Neural cell (in vitro differentiated cells): ENCODE measurements around the gene CYB5R3. TPM values are rescaled to one million over a fixed set of nuclear protein-coding genes. Genes with fewer than 3 reads are reported as not detected.

Experiments
- H2AFZ ChIP-seq: fragments of 200-600, 300-800 bp; sonication (generic), shearing (Covaris generic); 2 replicates; pipeline ENCODE4 v1.6.0; 2014; ENCODE audit warnings: low read depth, mild to moderate bottlenecking, antibody characterized with exemption, low read length, moderate library complexity
- H3F3A ChIP-seq: fragments of 200-600 bp; shearing (Covaris generic); 2 replicates; pipeline ENCODE4 v1.6.1; 2016; ENCODE audit warnings: mild to moderate bottlenecking, moderate library complexity, mixed read lengths, antibody characterized with exemption, low read length; ENCODE audit not compliant: insufficient read depth, poor library complexity, severe bottlenecking
- H3K27ac ChIP-seq: fragments of 200-600, 300-800 bp; sonication (generic), shearing (Covaris generic); 2 replicates; pipeline ENCODE4 v1.5.1; 2014; ENCODE audit warnings: mild to moderate bottlenecking, low read length, moderate library complexity
- H3K27me3 ChIP-seq: fragments of 300-800, 200-600 bp; sonication (generic), shearing (Covaris generic); 2 replicates; pipeline ENCODE4 v1.6.0; 2014; ENCODE audit warnings: mild to moderate bottlenecking, low read depth, low read length, moderate library complexity; ENCODE audit not compliant: insufficient read depth
- H3K36me3 ChIP-seq: fragments of 300-800, 200-600 bp; sonication (generic), shearing (Covaris generic); 2 replicates; pipeline ENCODE4 v1.5.1; 2014; ENCODE audit warnings: mild to moderate bottlenecking, antibody characterized with exemption, low read length, moderate library complexity; ENCODE audit not compliant: insufficient read depth
- H3K4me2 ChIP-seq: fragments of 300-800, 200-600 bp; sonication (generic), shearing (Covaris generic); 2 replicates; pipeline ENCODE4 v1.6.0; 2014; ENCODE audit warnings: mild to moderate bottlenecking, low read length
- H3K4me3 ChIP-seq: fragments of 300-800, 200-600 bp; sonication (generic), shearing (Covaris generic); 2 replicates; pipeline ENCODE4 v1.5.1; 2014; ENCODE audit warnings: mild to moderate bottlenecking, low read length, moderate library complexity
- H3K79me2 ChIP-seq: fragments of 200-600 bp; shearing (Covaris generic); replicated peaks from 2 replicates; pipeline ENCODE4 v1.6.0; 2014; ENCODE audit warnings: mild to moderate bottlenecking, low read length, moderate library complexity; ENCODE audit not compliant: insufficient read depth
- H3K9ac ChIP-seq: fragments of 300-800, 200-600 bp; sonication (generic), shearing (Covaris generic); 2 replicates; pipeline ENCODE4 v1.6.1; 2016; ENCODE audit warnings: mild to moderate bottlenecking, low read length, mixed read lengths
- H3K9me2 ChIP-seq: fragments of 200-600 bp; shearing (Covaris generic); 2 replicates; pipeline ENCODE4 v1.6.1; 2016; ENCODE audit warnings: mild to moderate bottlenecking, low read length, mixed read lengths; ENCODE audit not compliant: insufficient read depth
- H3K9me3 ChIP-seq: fragments of 200-600, 300-800 bp; sonication (generic), shearing (Covaris generic); 2 replicates; pipeline ENCODE4 v1.6.1; 2016; ENCODE audit warnings: mild to moderate bottlenecking, mixed run types, low read length, moderate library complexity, mixed read lengths
- H4K20me1 ChIP-seq: fragments of 200-600 bp; shearing (Covaris generic); 2 replicates; pipeline ENCODE4 v1.6.1; 2016; ENCODE audit warnings: mild to moderate bottlenecking, mixed run types; ENCODE audit not compliant: insufficient read depth
- EP300 ChIP-seq: fragments of 450-650 bp; conservative IDR thresholded peaks from 2 replicates; pipeline ENCODE4 v1.6.1; 2014; ENCODE audit warnings: antibody characterized with exemption, mild to moderate bottlenecking, moderate library complexity; ENCODE audit not compliant: poor library complexity, severe bottlenecking
- EZH2 ChIP-seq: fragments of 200-600, 300-800 bp; shearing (Covaris generic), sonication (generic); IDR thresholded peaks from 2 replicates; pipeline ENCODE4 v1.6.1; 2014; ENCODE audit warnings: antibody characterized with exemption, low read length, borderline replicate concordance, mild to moderate bottlenecking; ENCODE audit not compliant: insufficient read depth, poor library complexity, severe bottlenecking
- MXI1 ChIP-seq: fragments of 450-650 bp; conservative IDR thresholded peaks from 2 replicates; pipeline ENCODE4 v1.6.1; 2014; ENCODE audit warnings: antibody characterized with exemption, mild to moderate bottlenecking; ENCODE audit not compliant: poor library complexity, severe bottlenecking
- POLR2AphosphoS5 ChIP-seq: IDR thresholded peaks from 2 replicates; pipeline ENCODE4 v1.6.1; 2012
- RAD21 ChIP-seq: fragments of 450-650 bp; conservative IDR thresholded peaks from 2 replicates; pipeline ENCODE4 v1.6.1; 2014; ENCODE audit warnings: antibody characterized with exemption, mild to moderate bottlenecking, moderate library complexity
- SMC3 ChIP-seq: fragments of 450-650 bp; conservative IDR thresholded peaks from 2 replicates; pipeline ENCODE4 v1.6.1; 2014; ENCODE audit warnings: antibody characterized with exemption, mild to moderate bottlenecking, moderate library complexity; ENCODE audit not compliant: poor library complexity
- TAF1 ChIP-seq: IDR thresholded peaks from 2 replicates; pipeline ENCODE4 v1.6.1; 2012; ENCODE audit warnings: low read depth
- polyA plus RNA-seq: library from polyadenylated mRNA; depleted of rRNA; stranded (reverse); fragments of >200 nt; gene quantifications from 2 replicates; pipeline ENCODE4 v1.2.3, GENCODE V29; 2014
- TF ChIP-seq, protein P1 (sequence below): IDR thresholded peaks from 2 replicates; pipeline ENCODE4 v1.6.1; 2012; ENCODE audit warnings: borderline replicate concordance
- TF ChIP-seq, protein P2 (sequence below): fragments of 450-650 bp; IDR thresholded peaks from 2 replicates; pipeline ENCODE4 v1.5.1; 2014; ENCODE audit warnings: antibody characterized with exemption, mild to moderate bottlenecking, moderate library complexity; ENCODE audit not compliant: poor library complexity, severe bottlenecking

CYB5R3 gene
- polyA plus RNA-seq, 1 donor from 2014 or later = 20.2 TPM

GRCh38 chr22:42685941-42686653 is 36.9 kb upstream of the CYB5R3 start:
- H3K4me2 ChIP-seq = no peak overlapping the region
- H3F3A ChIP-seq = no peaks in the 10 kb centered on the region
- H3K27ac ChIP-seq = no peak overlapping the region
- no peaks in the 10 kb centered on the region for H3K79me2 ChIP-seq
- H3K36me3 ChIP-seq = no peaks in the 10 kb centered on the region
- H4K20me1 ChIP-seq = no peaks in the 10 kb centered on the region
- no peak overlapping the region for H3K9ac ChIP-seq
- no peak overlapping the region for H3K4me3 ChIP-seq
- H2AFZ ChIP-seq = no peak overlapping the region
- no peaks in the 10 kb centered on the region for H3K9me2 ChIP-seq
- H3K27me3 ChIP-seq = no peaks in the 10 kb centered on the region
- H3K9me3 ChIP-seq = no peaks in the 10 kb centered on the region
- TF ChIP-seq, protein P1, sequence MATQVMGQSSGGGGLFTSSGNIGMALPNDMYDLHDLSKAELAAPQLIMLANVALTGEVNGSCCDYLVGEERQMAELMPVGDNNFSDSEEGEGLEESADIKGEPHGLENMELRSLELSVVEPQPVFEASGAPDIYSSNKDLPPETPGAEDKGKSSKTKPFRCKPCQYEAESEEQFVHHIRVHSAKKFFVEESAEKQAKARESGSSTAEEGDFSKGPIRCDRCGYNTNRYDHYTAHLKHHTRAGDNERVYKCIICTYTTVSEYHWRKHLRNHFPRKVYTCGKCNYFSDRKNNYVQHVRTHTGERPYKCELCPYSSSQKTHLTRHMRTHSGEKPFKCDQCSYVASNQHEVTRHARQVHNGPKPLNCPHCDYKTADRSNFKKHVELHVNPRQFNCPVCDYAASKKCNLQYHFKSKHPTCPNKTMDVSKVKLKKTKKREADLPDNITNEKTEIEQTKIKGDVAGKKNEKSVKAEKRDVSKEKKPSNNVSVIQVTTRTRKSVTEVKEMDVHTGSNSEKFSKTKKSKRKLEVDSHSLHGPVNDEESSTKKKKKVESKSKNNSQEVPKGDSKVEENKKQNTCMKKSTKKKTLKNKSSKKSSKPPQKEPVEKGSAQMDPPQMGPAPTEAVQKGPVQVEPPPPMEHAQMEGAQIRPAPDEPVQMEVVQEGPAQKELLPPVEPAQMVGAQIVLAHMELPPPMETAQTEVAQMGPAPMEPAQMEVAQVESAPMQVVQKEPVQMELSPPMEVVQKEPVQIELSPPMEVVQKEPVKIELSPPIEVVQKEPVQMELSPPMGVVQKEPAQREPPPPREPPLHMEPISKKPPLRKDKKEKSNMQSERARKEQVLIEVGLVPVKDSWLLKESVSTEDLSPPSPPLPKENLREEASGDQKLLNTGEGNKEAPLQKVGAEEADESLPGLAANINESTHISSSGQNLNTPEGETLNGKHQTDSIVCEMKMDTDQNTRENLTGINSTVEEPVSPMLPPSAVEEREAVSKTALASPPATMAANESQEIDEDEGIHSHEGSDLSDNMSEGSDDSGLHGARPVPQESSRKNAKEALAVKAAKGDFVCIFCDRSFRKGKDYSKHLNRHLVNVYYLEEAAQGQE = no peak
- no peak for TF ChIP-seq TAF1
- TF ChIP-seq SMC3 = no peak
- TF ChIP-seq, protein P2, sequence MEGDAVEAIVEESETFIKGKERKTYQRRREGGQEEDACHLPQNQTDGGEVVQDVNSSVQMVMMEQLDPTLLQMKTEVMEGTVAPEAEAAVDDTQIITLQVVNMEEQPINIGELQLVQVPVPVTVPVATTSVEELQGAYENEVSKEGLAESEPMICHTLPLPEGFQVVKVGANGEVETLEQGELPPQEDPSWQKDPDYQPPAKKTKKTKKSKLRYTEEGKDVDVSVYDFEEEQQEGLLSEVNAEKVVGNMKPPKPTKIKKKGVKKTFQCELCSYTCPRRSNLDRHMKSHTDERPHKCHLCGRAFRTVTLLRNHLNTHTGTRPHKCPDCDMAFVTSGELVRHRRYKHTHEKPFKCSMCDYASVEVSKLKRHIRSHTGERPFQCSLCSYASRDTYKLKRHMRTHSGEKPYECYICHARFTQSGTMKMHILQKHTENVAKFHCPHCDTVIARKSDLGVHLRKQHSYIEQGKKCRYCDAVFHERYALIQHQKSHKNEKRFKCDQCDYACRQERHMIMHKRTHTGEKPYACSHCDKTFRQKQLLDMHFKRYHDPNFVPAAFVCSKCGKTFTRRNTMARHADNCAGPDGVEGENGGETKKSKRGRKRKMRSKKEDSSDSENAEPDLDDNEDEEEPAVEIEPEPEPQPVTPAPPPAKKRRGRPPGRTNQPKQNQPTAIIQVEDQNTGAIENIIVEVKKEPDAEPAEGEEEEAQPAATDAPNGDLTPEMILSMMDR = no peak
- TF ChIP-seq POLR2AphosphoS5 = no peak
- TF ChIP-seq EP300 = no peak
- TF ChIP-seq MXI1 = no peak
- TF ChIP-seq EZH2 = no peak

- no peak overlapping the region for H3K4me2 ChIP-seq
- no peaks in the 10 kb centered on the region for H4K20me1 ChIP-seq
- no peaks in the 10 kb centered on the region for H3K36me3 ChIP-seq
- H2AFZ ChIP-seq = no peak overlapping the region
- H3K27me3 ChIP-seq = no peaks in the 10 kb centered on the region
- no peaks in the 10 kb centered on the region for H3K9me3 ChIP-seq
- no peak overlapping the region for H3K4me3 ChIP-seq
- H3K79me2 ChIP-seq = no peaks in the 10 kb centered on the region
- H3K9ac ChIP-seq = no peak overlapping the region
- H3F3A ChIP-seq = no peaks in the 10 kb centered on the region
- no peak overlapping the region for H3K27ac ChIP-seq
- TF ChIP-seq POLR2AphosphoS5 (no peak), MXI1 (no peak), EZH2 (no peak), TAF1 (no peak), RAD21 (no peak)
- no peaks in the 10 kb centered on the region for H3K9me2 ChIP-seq
Observed at GRCh38 chr22:42684462-42685195, 35.4 kb upstream of the CYB5R3 start.
